K562 (cell line): Measurements from ENCODE around the gene CPLX3. TPM values are rescaled to one million over a fixed set of nuclear protein-coding genes. Genes with fewer than 3 reads are reported as not detected.
A peak's percentile ranks its signal among the peaks of the same experiment; 100 is the strongest.

ENCODE experiments used
- BACH1 ChIP-seq: fragments of 200-800 bp; sonication (Bioruptor generic); IDR thresholded peaks from 2 replicates; pipeline ENCODE4 v1.6.1; 2016; ENCODE audit warnings: missing genetic modification characterization, missing compliant biosample characterization
- BCOR ChIP-seq: fragments of 450-650 bp; IDR thresholded peaks from 2 replicates; pipeline ENCODE4 v1.6.1; 2016
- FOXP1 ChIP-seq: sonication (generic); formaldehyde crosslinking; IDR thresholded peaks from 2 replicates; pipeline ENCODE4 v1.8.0; 2022; ENCODE audit warnings: mild to moderate bottlenecking, missing genetic modification reagents
- HLTF ChIP-seq: fragments of 450-650 bp; IDR thresholded peaks from 2 replicates; pipeline ENCODE4 v1.6.1; 2016
- KLF13 ChIP-seq: fragments of 450-650 bp; IDR thresholded peaks from 2 replicates; pipeline ENCODE4 v1.6.1; 2016; ENCODE audit warnings: missing genetic modification characterization, low read depth, mild to moderate bottlenecking, missing compliant biosample characterization, moderate library complexity, borderline replicate concordance
- MTA1 ChIP-seq: fragments of 450-650 bp; IDR thresholded peaks from 2 replicates; pipeline ENCODE4 v1.6.1; 2017; ENCODE audit warnings: borderline replicate concordance
- NELFE ChIP-seq: IDR thresholded peaks from 2 replicates; pipeline ENCODE4 v1.6.1; 2011; ENCODE audit warnings: mild to moderate bottlenecking; ENCODE audit not compliant: insufficient read depth, insufficient read length
- NRF1 ChIP-seq, 2 experiments: fragments of 450-650 bp; IDR thresholded peaks in 1 of 2; conservative IDR thresholded peaks in 1 of 2; 2 replicates each; pipeline ENCODE4 v1.6.1; 2014; ENCODE audit warnings: mild to moderate bottlenecking in 2 of 2
- PHF8 ChIP-seq: fragments of 200-600 bp; sonication (generic); IDR thresholded peaks from 2 replicates; pipeline ENCODE4 v1.6.1; 2012; ENCODE audit warnings: mixed run types, mild to moderate bottlenecking, inconsistent platforms, low read length, moderate library complexity, borderline replicate concordance
- POLR2AphosphoS5 ChIP-seq: IDR thresholded peaks from 2 replicates; pipeline ENCODE4 v1.6.1; 2011; ENCODE audit warnings: mild to moderate bottlenecking, low read depth, low read length, moderate library complexity; ENCODE audit not compliant: control insufficient read depth, insufficient read depth
- POLR2G ChIP-seq: fragments of 200-400 bp; formaldehyde crosslinking; IDR thresholded peaks from 2 replicates; pipeline ENCODE4 v1.6.1; 2017; ENCODE audit warnings: low read depth, mild to moderate bottlenecking, antibody characterized with exemption, low read length, moderate library complexity
- RAD21 ChIP-seq, 2 experiments: fragments of 250-450 bp in 1 of 2; fragments of 450-650 bp in 1 of 2; sonication (Bioruptor Pico) in 1 of 2; formaldehyde crosslinking in 1 of 2; IDR thresholded peaks in 1 of 2; conservative IDR thresholded peaks in 1 of 2; 2 replicates each; pipeline versions ENCODE4 v1.4.0 to v1.8.0; 2020 to 2022; ENCODE audit warnings: mild to moderate bottlenecking in 2 of 2, moderate library complexity in 1 of 2
- RB1 ChIP-seq: fragments of 450-650 bp; IDR thresholded peaks from 2 replicates; pipeline ENCODE4 v1.6.1; 2017; ENCODE audit warnings: low read depth, mild to moderate bottlenecking
- RBM34 ChIP-seq: fragments of 200-400 bp; formaldehyde crosslinking; IDR thresholded peaks from 2 replicates; pipeline ENCODE4 v1.6.1; 2018; ENCODE audit warnings: low read length, borderline replicate concordance; ENCODE audit not compliant: insufficient read depth
- SAFB ChIP-seq: fragments of 200-400 bp; formaldehyde crosslinking; IDR thresholded peaks from 2 replicates; pipeline ENCODE4 v1.6.1; 2017; ENCODE audit warnings: low read depth, low read length, borderline replicate concordance
- SREBF1 ChIP-seq: fragments of 150-350 bp; IDR thresholded peaks from 2 replicates; pipeline ENCODE4 v1.6.1; 2014; ENCODE audit warnings: antibody characterized with exemption, low read depth, low read length, borderline replicate concordance
- STAG1 ChIP-seq: sonication (generic); formaldehyde crosslinking; IDR thresholded peaks from 2 replicates; pipeline ENCODE4 v1.5.0; 2020; ENCODE audit warnings: missing genetic modification reagents, borderline replicate concordance
- TBL1XR1 ChIP-seq, 2 experiments: IDR thresholded peaks; 2 replicates each; pipeline ENCODE4 v1.6.1; 2012; ENCODE audit warnings: improper control_type of control experiment in 2 of 2, low read length in 2 of 2, mild to moderate bottlenecking in 1 of 2
- ZBTB9 ChIP-seq: fragments of 450-650 bp; formaldehyde crosslinking; IDR thresholded peaks from 2 replicates; pipeline ENCODE4 v1.4.0; 2020; ENCODE audit warnings: mild to moderate bottlenecking, moderate library complexity
- ZEB2 ChIP-seq: fragments of 450-650 bp; IDR thresholded peaks from 2 replicates; pipeline ENCODE4 v1.6.1; 2016
- ZNF347 ChIP-seq: fragments of 450-650 bp; formaldehyde crosslinking; IDR thresholded peaks from 2 replicates; pipeline ENCODE4 v1.4.0; 2020; ENCODE audit warnings: low read depth, mild to moderate bottlenecking, moderate library complexity
- ZNF436 ChIP-seq: fragments of 250-450, 450-650 bp; sonication (Bioruptor Pico); formaldehyde crosslinking; IDR thresholded peaks from 2 replicates; pipeline ENCODE4 v1.7.0; 2020; ENCODE audit warnings: mild to moderate bottlenecking
- ZNF449 ChIP-seq: fragments of 250-450 bp; sonication (Bioruptor Pico); IDR thresholded peaks from 2 replicates; pipeline ENCODE4 v1.8.0; 2022; ENCODE audit warnings: moderate library complexity, mild to moderate bottlenecking, inconsistent platforms
- polyA plus RNA-seq, 8 experiments: library from polyadenylated mRNA; depleted of rRNA in 4 of 8; stranded (reverse) in 5 of 8; unstranded in 3 of 8; fragments of >200 nt; fragmentation: Nextera tagmentation in 2 of 8; fragmentation: Illumina TruSeq in 1 of 8; extraction: Ambion mirVana in 2 of 8; extraction: Trizol in 1 of 8; gene quantifications; 2 replicates each; pipeline versions ENCODE4 v1.2.1 to v1.2.3, GENCODE V29; 2011 to 2014; ENCODE audit warnings: inconsistent platforms in 1 of 8, missing spikeins in 1 of 8
- total RNA-seq, 7 experiments: library from RNA; depleted of rRNA in 6 of 7; stranded (reverse); fragments of >200 nt in 6 of 7; fragmentation: Illumina TruSeq in 2 of 7; extraction: Trizol in 2 of 7; gene quantifications; 2 replicates each; pipeline versions ENCODE4 v1.2.1 to v1.2.3, GENCODE V29; 2011 to 2021; ENCODE audit warnings: low replicate concordance in 1 of 7
- TF ChIP-seq, protein P1 (sequence below), 3 experiments: IDR thresholded peaks in 2 of 3; conservative IDR thresholded peaks in 1 of 3; 2 replicates each; pipeline ENCODE4 v1.5.1; 2011 to 2012; ENCODE audit warnings: low read length in 3 of 3, mild to moderate bottlenecking in 3 of 3, control low read depth in 2 of 3, improper control_type of control experiment in 1 of 3, inconsistent platforms in 1 of 3, low read depth in 1 of 3, mixed read lengths in 1 of 3, moderate library complexity in 1 of 3; ENCODE audit not compliant: insufficient read depth in 2 of 3

The CPLX3 gene
- total and polyA plus RNA-seq, 9 of the 15 experiments (the other 6 are each of a cell fraction or from before 2014, with no cell fraction given), result not detected

GRCh38 chr15:74781431-74782258 is 44.8 kb upstream of the CPLX3 start, which contains the start of gene CSK (continued):
- TF ChIP-seq POLR2G, result peak; percentile 79
- no peak for TF ChIP-seq BACH1 (tag)
- TF ChIP-seq TBL1XR1 (IDR thresholded peaks at IDR 0.05; ENCODE audit: low read length in 2 of 2), result no peak
- TF ChIP-seq RBM34, result no peak
- TF ChIP-seq HLTF, result no peak
- TF ChIP-seq PHF8, result peak; percentile 64; the same call in 1 of the 2 replicates
- TF ChIP-seq ZEB2, result no peak
- TF ChIP-seq RAD21 (CRISPR knock-in tag; conservative IDR thresholded peaks at IDR 0.05 in 1 of 2, IDR thresholded peaks at IDR 0.05 in 1 of 2), result peak in 1 of 2 experiments; percentile 46; a peak in 2 of 4 replicates
- no peak for TF ChIP-seq STAG1 (CRISPR knock-in tag)
- no peak for TF ChIP-seq NELFE
- TF ChIP-seq SREBF1, result no peak
- TF ChIP-seq ZBTB9 (CRISPR knock-in tag), result no peak
- TF ChIP-seq ZNF347 (CRISPR knock-in tag), result no peak
- TF ChIP-seq POLR2AphosphoS5, result 0 out of 2 replicates have a peak, but pooled peaks have one; percentile 37
- TF ChIP-seq NRF1 (conservative IDR thresholded peaks at IDR 0.05 in 1 of 2, IDR thresholded peaks at IDR 0.05 in 1 of 2), result peak in 1 of 2 experiments; percentile 13; a peak in 2 of 4 replicates
- peak; percentile 94; the same call in 1 of the 2 replicates for TF ChIP-seq KLF13 (tag)
- TF ChIP-seq, protein P1, sequence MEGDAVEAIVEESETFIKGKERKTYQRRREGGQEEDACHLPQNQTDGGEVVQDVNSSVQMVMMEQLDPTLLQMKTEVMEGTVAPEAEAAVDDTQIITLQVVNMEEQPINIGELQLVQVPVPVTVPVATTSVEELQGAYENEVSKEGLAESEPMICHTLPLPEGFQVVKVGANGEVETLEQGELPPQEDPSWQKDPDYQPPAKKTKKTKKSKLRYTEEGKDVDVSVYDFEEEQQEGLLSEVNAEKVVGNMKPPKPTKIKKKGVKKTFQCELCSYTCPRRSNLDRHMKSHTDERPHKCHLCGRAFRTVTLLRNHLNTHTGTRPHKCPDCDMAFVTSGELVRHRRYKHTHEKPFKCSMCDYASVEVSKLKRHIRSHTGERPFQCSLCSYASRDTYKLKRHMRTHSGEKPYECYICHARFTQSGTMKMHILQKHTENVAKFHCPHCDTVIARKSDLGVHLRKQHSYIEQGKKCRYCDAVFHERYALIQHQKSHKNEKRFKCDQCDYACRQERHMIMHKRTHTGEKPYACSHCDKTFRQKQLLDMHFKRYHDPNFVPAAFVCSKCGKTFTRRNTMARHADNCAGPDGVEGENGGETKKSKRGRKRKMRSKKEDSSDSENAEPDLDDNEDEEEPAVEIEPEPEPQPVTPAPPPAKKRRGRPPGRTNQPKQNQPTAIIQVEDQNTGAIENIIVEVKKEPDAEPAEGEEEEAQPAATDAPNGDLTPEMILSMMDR (IDR thresholded peaks at IDR 0.05 in 2 of 3, conservative IDR thresholded peaks at IDR 0.05 in 1 of 3; ENCODE audit: insufficient read depth in 2 of 3, low read depth in 1 of 3, low read length in 3 of 3), result peak; percentile 48 to 65 (median 62); a peak in 5 of 6 replicates
- no peak for TF ChIP-seq MTA1
- peak; percentile 81; the same call in 1 of the 2 replicates for TF ChIP-seq ZNF449
- no peak for TF ChIP-seq ZNF436 (CRISPR knock-in tag)
- TF ChIP-seq RB1, result peak; percentile 80
- TF ChIP-seq SAFB, result peak; percentile 88
- TF ChIP-seq BCOR, result 0 out of 2 replicates have a peak, but pooled peaks have one; percentile 1
- TF ChIP-seq FOXP1 (CRISPR knock-in tag), result 0 out of 2 replicates have a peak, but pooled peaks have one; percentile 47
